T1000 (cell line): ENCODE measurements around the gene PCTP.

Experiments
- DNase-seq: peaks from one replicate; lab custom pipeline; 2025; ENCODE audit warnings: mixed read lengths; lab: John Stamatoyannopoulos, UW

Gene PCTP

DNA sequence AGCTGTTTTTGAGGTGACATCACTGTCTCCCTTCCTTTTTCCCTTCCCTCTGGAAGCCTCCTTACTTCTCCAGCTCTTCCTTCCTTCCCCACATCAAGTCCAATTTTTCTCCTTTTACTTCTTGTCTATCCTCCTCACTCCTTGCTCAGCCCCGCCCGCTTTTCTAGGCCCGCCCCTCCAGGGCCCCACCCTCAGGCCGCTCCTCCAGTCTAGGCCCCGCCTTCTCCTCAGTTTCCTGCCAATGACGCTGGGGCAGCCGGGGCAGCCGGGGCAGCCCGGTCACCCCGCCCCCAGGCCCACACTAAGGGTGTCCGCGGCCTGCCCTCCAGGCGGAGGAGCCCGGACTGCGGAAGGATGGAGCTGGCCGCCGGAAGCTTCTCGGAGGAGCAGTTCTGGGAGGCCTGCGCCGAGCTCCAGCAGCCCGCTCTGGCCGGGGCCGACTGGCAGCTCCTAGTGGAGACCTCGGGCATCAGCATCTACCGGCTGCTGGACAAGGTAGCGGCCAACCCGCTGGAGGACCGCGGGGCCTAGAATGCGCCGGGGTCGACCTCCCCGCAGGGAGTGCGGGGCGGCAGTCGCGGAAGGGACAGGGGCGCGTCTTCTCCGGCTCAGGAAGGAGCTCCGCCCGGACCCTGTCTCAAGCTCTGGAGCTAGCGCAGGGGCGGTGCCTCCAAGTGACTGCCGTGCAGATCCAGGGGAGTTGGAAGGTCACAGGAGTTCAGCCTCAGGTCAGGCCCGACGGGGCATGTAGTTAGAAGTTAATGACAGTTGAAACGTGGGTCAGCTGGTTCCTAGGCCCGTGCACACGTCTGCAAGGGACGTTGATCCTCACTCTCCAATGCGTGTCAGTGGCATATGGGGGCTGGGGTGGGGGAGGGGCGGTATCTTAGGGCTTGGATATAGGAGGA, at the start of gene PCTP:
TSS of gene PCTP (plus strand) at position 302 of the 908 bp plus-strand sequence. CDS start at position 355, 53 bp downstream.
- peak; percentile 97 for DNase-seq

DNA sequence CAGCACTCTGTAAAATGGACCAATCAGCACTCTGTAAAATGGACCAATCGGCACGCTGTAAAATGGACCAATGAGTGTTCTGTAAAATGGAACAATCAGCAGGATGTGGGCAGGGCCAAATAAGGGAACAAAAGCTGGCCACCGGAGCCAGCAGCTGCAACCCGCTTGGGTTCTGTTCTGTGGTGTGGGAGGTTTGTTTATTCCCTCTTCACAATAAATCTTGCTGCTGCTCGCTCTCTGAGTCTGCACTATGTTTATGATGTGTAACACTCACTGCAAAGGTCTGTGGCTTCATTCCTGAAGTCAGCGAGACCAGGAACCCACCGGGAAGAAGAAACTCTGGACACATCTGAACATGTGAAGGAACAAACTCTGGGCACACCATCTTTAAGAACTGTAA, 48.7 kb upstream of the PCTP start:
- no peak for DNase-seq

DNA sequence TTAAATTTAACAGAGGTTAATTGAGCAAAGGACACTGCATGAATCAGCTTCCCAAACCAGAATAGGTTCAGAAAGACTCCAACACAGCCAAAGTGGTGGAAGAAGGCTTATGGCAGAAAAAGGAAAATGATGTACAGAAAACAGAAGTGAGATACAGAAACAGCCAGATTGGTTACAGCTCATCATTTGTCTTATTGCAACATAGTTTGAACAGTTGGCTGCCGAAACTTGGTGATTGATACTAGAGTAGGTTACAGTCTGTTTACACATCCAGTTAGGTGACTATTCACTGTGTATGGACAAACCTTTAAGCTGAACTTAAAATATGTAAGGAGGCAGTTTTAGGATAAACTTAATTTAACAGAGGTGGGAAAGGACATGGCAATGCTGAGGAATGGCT, 46.5 kb upstream of the PCTP start:
- no peak for DNase-seq

DNA sequence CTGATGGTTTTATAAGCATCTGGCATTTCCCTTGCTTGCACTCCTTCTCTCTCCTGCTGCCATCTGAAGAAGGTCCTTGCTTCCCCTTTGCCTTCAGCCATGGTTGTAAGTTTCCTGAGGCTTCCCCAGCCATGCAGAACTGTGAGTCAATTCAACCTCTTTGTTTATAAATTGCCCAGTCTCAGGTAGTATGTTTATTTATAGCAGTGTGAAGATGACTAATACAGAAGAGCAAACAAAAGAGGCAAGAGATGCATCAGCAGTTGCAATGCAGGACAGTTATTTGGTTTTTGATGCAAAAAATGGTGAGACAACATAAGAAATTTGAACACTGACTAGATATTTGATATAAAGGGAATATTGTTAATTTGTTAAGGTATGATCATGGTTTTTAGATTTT, 45.0 kb upstream of the PCTP start:
- no peak for DNase-seq

DNA sequence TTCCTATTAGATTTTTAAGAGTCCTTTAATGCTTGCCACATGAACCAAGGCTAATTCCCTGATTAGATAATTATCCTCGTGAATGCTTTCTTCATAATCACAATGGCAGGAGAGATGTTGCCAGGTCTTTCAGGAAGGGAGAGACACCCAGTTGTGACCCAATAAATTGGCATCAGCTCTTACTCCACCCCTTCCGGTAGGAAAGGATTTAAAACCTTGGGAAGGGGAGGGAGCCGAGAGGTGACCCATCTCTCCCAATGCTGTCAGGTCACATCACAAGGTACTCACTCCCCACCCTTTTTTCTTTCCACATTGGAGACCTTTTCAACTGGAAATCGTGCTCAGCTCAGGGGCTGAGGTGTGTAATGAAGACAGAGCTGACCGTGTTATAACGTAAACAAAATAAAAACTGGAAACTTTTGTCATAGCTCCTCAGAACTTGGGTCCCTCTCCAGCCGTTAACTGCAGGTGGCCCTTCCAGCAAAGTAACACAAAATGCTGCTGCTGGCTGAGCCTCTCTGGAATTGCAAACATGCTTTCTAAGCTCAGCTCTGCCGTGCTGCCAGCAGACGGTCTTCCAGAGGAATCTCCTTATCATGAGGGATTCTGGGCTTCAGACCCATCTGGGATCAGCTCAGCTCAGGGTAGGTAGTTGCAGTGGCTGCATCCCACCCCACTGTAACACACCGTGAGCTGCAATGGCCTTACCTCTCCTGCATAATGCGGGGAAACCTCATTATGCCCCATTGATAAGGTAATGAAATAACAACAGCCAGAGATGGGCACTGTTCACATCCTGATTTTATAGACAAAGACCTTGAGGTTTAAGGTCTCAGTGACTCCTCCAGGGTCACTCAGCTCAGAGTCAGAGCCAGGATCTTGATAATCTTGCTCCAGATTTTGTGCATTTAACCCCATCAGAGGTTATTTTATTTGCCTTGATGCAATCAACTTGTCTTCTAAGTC, 43.8 kb upstream of the PCTP start:
- no peak for DNase-seq

DNA sequence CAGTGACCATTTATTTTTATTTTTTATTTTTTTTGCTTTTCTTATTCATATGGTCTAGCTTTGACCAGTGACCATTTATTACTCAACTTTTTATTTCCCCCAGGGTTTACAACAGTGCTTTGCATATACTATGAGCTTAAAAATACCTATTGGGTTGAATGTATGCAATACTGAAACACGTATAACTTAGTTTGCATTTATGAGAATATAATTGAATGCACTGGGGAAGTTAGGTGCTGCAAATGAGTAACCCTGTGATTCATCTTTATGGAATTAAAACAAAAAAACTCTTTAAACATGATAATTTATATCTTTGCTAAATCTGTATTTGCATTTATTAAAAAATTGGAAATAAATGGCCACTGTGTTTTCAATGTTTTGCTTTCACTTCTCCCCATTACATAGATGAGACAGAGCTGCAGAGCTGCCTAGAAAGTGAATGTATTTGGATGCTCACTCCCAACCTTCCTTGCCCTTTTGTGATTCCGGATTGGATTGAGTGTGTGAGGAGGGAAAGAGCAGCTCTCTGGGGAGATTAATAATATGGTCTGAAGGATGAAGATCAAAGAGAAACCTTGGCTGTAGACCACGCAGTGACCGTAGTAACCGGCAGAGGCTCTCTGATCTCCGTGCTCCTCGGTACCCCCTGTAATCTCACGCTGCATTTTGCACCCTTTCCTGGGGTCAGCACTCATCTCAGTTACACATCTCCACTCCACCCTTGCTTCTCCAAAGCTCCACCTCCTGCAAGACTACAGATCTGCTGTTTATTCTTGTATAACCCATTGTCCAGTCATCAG, 42.5 kb upstream of the PCTP start:
- no peak for DNase-seq

DNA sequence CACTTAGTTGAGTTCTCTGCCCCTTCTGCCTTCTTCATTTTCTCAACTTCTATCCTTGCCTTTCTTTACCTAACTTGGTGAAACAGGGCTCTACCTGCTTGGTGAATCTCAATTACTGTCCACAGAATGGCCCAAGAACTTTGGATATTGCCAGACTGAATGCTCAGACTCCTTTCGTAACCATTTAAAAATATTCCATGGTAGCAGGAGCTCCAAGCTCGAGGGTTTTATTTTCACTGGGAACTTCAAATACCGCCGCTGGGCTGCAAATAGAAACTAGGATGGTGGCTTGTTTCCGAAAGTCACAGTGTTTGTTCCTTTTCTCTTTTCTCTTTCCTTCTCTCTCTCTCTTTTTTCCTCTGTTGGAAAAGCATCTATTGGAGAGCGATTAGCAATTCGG, 41.4 kb upstream of the PCTP start:
- no peak for DNase-seq

DNA sequence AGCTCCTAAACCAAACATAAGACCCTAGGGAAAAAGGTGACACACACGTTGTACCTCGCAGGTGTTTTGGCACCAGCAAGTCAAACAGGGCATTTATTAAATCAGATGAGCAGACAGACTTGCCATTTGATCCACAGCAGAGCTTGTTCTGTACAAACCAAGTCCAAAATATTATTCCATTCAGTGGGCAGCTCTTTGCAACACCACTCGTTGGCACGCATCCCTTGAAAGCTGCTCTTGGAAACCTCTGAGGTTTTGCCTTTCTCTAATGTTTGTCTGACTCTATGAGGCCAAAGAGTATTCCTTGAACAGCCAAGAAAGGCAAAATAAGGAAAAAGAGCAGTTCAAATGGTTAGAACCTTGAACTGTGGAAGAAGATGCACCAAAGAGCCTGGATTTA, 40.9 kb upstream of the PCTP start:
- DNase-seq = no peak

DNA sequence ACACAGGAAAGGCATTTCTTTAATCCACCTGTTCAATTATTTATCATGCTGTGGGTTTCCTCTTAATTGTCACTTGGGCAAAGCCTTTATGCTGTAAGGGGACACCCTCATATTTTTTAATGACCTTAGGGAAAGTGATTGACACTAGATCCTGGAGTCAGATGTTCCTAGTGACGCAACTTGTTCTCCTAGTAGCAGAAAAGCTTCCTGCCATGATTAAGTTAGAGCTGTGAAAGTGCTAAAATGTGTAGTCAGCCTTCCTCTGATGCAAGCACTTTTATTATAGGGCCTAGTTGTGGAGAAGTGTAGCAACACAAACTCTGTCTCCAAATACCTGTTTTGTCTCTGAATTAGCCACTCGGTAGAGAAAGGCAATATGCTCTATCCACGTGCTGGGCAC, 40.4 kb upstream of the PCTP start:
- DNase-seq = no peak

DNA sequence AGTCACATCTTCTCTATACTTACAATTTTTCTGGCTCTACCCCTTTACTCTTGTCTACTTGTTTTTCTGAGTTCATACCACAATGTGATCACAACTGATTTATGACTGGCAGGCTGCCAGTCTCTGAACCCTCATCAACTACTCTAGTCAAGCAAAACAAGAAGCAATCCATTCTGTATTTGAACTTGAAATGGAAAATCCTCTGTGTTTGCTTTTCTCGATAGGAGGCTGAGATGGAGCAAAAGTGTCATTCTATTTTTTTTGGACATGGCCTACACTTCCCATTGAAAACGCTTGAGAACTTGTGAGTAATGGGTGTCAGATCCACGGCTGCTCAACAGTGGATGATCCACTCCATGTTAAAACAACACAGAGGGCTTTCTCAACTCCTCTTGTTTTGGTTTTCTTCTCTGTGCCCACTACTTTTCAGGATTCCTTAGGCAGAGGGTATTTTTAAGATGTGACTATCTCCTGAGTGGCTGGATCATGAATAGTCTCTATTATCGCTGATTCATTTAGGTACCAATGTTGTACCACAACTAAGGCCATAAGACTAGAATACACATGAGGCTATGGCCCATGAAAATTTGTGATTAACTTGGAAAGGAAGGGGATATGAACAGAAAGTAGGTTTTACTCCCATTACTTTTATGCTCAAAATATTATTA, 39.9 kb upstream of the PCTP start:
- no peak for DNase-seq

DNA sequence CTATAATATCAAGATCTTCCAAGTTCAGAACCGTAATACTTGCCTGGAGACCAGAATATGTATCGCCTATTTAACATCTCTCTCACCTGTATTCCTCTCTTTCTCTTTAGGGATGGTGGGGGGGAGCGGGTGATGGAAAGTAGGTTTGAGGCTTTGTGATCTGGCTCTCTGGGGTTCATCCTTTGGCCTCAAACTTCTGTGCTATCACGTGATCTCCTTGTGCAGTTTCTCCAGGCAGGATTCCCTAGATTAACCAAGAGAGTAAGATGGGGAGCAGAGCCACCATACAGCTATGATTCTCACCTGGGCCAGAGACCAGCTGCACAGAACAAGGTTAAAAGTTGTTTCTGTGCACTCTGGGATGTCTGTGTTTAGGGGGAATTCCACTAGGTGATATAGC, 33.4 kb upstream of the PCTP start:
- no peak for DNase-seq

DNA sequence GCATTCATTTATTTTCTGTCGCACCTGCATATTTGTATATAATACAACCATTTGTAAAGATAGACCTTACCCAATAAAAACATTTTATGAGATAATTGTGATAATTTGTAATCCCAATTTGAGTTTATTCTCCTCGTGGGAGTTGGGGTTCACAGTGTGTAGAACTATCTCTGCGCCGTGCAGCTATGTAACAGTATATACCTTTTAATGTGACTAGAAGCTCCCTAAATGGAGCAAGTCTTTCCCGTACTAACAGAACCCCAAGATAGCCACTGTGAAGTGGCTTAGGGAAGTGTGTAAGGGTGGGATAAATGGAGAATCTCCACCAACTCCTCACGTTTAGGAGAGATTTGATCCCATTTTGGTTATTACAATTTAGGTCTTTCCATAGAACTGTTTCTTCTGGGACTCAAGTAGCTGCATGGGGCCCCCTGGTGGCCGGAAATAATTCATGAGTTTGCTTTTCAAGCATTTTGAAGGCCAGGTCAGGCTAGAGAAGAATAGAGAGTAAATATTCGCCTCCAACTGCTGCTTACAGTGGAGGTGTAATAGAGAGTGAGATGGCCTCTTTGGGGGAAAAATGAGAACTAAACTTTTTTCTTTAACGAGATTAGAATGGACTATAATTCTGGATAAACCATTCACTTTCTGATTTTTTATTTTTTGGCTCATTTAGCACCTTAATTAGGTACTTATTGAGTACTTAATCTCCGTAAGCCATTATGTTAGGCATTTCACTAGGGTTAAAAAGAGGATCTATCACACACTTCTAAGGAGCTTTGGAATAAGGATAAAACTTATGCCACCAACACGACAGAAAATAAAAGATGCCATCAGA, 32.7 kb upstream of the PCTP start:
- DNase-seq = peak; percentile 47

DNA sequence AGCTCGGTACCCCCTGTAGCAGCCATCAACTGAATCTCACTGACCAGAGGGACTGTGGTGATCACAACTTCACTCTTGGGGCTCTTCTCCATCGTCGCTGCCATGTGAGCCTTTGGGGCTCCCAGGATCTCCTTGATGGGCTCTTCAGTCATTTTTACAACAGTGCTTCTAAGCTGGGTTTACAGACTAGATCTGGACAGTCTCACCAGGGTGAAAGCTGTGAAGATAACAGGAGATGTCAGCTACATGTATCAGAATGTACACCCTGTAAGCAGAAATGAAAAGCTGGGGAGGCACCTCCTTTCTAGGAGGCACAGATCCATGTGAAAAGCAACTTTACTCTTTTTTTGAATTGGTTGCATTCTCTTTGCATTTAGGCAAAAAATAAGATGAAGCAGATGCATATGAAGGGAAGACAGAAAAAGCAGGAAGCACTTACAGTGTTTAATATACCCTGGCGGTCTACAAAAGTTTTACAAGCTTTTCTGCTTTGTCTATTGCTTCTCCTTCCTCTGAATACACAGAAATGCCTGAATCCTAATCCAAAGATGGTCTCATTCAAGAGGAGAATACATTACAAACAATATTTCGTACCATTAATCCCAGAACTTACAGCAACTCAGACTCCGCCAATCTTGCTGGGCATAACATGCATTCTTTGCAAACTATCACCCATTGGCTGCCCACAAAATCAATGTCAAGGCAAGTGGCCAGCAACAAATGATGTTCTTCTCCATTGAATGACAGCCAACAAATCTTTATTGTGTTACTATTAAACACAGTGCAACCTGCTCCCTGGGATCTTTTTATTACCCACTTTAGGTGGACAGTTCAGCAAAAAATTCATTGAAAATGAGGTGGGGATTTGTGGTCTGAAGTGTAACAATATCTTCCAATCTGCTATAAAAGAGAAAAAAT, 29.7 kb upstream of the PCTP start:
- DNase-seq = no peak

DNA sequence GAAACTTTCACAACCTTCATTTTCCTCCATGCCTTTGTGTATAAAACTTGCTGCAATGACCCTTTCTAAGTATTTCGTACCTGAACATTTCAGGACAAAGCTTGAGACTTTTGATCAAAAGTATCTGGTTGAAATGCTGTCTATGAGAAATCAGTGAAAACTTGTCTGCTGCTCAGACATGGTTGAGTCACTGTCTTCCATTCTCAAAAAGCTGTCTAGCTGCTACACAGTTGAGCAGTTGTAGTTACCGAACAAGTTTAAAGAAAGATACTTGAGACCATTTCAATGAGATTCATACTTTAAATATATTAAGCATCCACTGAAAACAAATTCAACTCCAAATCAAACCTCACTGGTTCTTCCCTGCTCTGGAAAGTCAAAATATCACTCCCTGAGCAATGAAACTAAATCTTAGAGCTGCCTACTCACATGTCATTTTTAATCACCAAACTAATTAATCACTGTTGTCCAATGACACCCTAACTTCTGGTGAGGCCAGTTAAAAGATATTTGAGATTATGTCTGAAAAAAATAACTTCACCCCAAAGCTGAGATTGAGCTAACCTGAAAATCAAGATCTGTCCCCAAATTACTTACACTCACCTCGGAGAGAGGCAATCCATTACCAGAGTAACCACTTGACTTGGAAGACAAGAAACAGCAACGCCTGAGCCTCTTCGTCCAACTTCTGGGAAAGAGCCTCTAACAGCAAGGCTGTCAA, 28.7 kb upstream of the PCTP start:
- no peak for DNase-seq

DNA sequence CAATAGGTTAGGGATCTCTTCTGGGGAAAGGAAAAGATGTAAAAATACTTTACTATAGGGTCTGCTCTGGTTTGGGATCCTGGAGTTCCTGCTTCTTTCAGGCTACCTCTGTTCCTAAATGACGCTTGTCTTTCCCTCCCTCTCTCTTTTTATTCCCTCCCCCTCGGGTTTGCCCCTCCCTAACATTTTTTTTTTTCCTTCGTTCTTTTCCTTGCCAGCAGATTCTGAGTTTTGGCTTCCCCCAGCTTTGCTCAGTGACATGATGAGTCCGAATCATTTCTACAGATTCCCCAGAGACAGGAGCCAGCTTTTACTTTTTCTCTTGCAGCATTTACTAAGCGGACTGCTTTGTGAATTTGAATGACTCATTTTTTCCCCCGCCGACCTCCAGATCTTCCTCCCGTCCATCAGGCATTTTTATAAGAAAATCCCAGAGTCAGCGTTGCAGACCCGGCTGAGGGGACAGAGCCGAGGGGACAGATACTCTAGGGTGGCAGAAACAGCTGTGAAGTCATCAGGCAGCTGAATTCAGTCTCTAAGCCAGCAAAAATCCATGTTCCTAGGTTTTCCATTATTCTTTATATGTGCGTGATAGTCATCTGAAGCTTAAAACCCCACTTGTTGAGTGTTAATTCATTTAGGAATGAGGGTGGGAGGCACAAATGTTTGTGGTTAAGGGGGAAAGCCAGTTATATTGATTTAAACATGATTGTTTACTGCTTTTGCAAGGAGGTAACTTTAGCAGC, 27.9 kb upstream of the PCTP start, which contains the start of gene TMEM100:
TSS of gene TMEM100 (minus strand) at position 123 of the 746 bp plus-strand sequence. CDS start 1,794 bp downstream, outside the sequence.
- DNase-seq = peak; percentile 74

DNA sequence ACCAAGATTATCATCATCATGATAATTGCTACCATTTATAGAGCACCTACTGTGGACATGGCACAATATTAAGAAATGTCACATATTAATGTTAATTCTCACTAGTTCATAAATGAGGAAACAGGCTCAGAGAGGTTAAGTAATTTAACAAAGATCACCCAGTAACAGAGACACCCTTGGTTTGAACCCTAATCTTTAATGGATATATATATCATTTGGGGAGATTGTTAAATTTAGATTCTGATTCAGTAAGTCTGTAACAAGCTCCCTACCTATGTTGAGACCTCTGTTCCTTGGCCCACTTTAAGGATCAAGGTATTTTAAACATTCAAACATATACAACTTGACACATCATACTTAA, 27.4 kb upstream of the PCTP start:
- DNase-seq = no peak

DNA sequence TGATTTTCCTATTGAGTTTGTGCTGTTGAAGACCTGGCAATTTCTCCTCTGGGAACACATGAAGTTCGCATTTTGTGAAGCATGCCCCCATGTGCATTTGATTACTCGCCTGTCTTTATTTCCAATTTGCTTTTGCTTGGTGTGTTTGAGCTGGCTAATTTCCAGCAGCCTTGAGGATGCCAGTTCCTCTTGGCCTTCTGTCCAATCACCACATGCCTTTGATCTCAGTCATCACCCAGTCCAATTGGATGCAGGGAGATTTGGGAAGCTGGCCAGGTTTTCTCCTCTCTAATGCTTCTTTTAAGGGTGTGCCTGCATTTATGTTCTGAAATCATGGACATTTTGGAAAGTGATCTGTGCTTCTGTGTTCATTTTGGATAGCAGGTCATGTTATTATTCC, 24.4 kb upstream of the PCTP start:
- DNase-seq = peak; percentile 56

DNA sequence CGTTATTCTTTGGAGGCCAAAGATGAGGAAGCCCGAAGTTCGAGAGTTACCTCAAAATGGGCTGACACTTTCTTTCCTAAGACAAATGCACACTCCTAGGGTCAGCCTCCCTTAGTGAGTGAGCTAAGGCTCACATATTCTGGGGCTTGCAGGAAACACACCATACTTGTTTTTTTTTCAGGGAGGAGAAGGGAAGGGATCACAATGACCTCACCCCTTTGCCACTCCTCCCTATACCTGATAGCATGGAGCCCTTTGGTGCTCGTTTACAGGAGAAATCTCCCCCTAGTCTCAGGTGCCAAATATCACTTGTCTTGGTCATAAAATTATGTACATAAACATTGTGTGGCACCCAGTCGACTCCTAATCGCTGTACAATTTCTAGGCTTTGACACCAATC, 23.6 kb upstream of the PCTP start:
- DNase-seq = no peak
